ENCODE measurements around the gene C9orf85. TPM values are rescaled to one million over a fixed set of nuclear protein-coding genes. Genes with fewer than 3 reads are reported as not detected.

Gene C9orf85
- total and polyA plus RNA-seq, 9 of the 15 experiments (the other 6 are each of a cell fraction or from before 2014, with no cell fraction given): 6.7 to 17.6 (median 13.0) TPM

GRCh38 chr9:71968541-71969090 lies 57.2 kb downstream of the C9orf85 start (continued):
- 0 out of 3 replicates have a peak, but pooled peaks of 1 of the 2 experiments have one; percentile 40 for TF ChIP-seq CBX3 (IDR thresholded peaks at IDR 0.05; ENCODE audit: borderline replicate concordance in 1 of 2, low read length in 2 of 2)

- H3K9me1 ChIP-seq (ENCODE audit: control insufficient read depth, insufficient read depth, low read length): no peaks in the 10 kb centered on the region
- no peaks in the 10 kb centered on the region for H3K9me3 ChIP-seq (replicated peaks; ENCODE audit: control insufficient read depth, insufficient read depth, low read depth, low read length)
- H3K27me3 ChIP-seq (ENCODE audit: control insufficient read depth in 2 of 2, insufficient read depth in 2 of 2, low read length in 2 of 2): no peaks in the 10 kb centered on the region
- no peak overlapping the region for H3K9ac ChIP-seq (ENCODE audit: insufficient read depth in 1 of 2, low read depth in 2 of 2, low read length in 2 of 2)
- H3K4me1 ChIP-seq (replicated peaks in 1 of 2; ENCODE audit: control insufficient read depth in 2 of 2, insufficient read depth in 2 of 2, low read length in 2 of 2): no peaks in the 10 kb centered on the region
- no peak overlapping the region for H3K4me3 ChIP-seq
- DNase-seq (ENCODE audit: extremely low read depth in 1 of 4, low spot score in 3 of 4) (no peak), ATAC-seq (no peak), FAIRE-seq (no peak)
- ChIA-PET POLR2A (no interaction called here), CTCF (ENCODE audit: low intra/inter-chr PET ratio) (interaction anchor here (1.4 kb wide), 1 partner anchor 169 kb away, joined by 5 read pairs; no protein-coding TSS in a partner anchor)
- H2AFZ ChIP-seq (ENCODE audit: low read depth, low read length): no peak overlapping the region
- H4K20me1 ChIP-seq (replicated peaks; ENCODE audit: control insufficient read depth, insufficient read depth, low read length): no peaks in the 10 kb centered on the region
- intact Hi-C loops (cut with micrococcal nuclease): loop anchor here (2.0 to 5.0 kb wide), 2 partner anchors 51 to 169 kb away; no protein-coding TSS in a partner anchor
- in situ Hi-C loops (cut with MboI): no loop called here
- H3K36me3 ChIP-seq (ENCODE audit: control insufficient read depth, insufficient read depth, low read length): 0 out of 3 replicates have a peak, but pooled peaks cover 3% of the 10 kb centered on the region
- BruUV-seq (replicated peaks): no TSS peak
- no peak overlapping the region for H3K27ac ChIP-seq (ENCODE audit: extremely low read depth, low read depth, low read length)
- H3K4me2 ChIP-seq (ENCODE audit: insufficient read depth, low read length): no peak overlapping the region
- H3K79me2 ChIP-seq (ENCODE audit: control insufficient read depth, insufficient read depth, low read length): no peaks in the 10 kb centered on the region
- TF ChIP-seq, protein P1, sequence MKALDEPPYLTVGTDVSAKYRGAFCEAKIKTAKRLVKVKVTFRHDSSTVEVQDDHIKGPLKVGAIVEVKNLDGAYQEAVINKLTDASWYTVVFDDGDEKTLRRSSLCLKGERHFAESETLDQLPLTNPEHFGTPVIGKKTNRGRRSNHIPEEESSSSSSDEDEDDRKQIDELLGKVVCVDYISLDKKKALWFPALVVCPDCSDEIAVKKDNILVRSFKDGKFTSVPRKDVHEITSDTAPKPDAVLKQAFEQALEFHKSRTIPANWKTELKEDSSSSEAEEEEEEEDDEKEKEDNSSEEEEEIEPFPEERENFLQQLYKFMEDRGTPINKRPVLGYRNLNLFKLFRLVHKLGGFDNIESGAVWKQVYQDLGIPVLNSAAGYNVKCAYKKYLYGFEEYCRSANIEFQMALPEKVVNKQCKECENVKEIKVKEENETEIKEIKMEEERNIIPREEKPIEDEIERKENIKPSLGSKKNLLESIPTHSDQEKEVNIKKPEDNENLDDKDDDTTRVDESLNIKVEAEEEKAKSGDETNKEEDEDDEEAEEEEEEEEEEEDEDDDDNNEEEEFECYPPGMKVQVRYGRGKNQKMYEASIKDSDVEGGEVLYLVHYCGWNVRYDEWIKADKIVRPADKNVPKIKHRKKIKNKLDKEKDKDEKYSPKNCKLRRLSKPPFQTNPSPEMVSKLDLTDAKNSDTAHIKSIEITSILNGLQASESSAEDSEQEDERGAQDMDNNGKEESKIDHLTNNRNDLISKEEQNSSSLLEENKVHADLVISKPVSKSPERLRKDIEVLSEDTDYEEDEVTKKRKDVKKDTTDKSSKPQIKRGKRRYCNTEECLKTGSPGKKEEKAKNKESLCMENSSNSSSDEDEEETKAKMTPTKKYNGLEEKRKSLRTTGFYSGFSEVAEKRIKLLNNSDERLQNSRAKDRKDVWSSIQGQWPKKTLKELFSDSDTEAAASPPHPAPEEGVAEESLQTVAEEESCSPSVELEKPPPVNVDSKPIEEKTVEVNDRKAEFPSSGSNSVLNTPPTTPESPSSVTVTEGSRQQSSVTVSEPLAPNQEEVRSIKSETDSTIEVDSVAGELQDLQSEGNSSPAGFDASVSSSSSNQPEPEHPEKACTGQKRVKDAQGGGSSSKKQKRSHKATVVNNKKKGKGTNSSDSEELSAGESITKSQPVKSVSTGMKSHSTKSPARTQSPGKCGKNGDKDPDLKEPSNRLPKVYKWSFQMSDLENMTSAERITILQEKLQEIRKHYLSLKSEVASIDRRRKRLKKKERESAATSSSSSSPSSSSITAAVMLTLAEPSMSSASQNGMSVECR (CRISPR knock-in tag; IDR thresholded peaks at IDR 0.05): no peak
- TF ChIP-seq, protein P2, sequence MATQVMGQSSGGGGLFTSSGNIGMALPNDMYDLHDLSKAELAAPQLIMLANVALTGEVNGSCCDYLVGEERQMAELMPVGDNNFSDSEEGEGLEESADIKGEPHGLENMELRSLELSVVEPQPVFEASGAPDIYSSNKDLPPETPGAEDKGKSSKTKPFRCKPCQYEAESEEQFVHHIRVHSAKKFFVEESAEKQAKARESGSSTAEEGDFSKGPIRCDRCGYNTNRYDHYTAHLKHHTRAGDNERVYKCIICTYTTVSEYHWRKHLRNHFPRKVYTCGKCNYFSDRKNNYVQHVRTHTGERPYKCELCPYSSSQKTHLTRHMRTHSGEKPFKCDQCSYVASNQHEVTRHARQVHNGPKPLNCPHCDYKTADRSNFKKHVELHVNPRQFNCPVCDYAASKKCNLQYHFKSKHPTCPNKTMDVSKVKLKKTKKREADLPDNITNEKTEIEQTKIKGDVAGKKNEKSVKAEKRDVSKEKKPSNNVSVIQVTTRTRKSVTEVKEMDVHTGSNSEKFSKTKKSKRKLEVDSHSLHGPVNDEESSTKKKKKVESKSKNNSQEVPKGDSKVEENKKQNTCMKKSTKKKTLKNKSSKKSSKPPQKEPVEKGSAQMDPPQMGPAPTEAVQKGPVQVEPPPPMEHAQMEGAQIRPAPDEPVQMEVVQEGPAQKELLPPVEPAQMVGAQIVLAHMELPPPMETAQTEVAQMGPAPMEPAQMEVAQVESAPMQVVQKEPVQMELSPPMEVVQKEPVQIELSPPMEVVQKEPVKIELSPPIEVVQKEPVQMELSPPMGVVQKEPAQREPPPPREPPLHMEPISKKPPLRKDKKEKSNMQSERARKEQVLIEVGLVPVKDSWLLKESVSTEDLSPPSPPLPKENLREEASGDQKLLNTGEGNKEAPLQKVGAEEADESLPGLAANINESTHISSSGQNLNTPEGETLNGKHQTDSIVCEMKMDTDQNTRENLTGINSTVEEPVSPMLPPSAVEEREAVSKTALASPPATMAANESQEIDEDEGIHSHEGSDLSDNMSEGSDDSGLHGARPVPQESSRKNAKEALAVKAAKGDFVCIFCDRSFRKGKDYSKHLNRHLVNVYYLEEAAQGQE (IDR thresholded peaks at IDR 0.05; ENCODE audit: borderline replicate concordance): peak; percentile 18; the same call in 1 of the 2 replicates
- TF ChIP-seq, protein P2 (CRISPR knock-in tag; IDR thresholded peaks at IDR 0.05; ENCODE audit: low read depth): no peak
- no peak for TF ChIP-seq HIVEP1 (CRISPR knock-in tag; IDR thresholded peaks at IDR 0.05)
- TF ChIP-seq PRPF4 (IDR thresholded peaks at IDR 0.05; ENCODE audit: insufficient read depth, low read depth, low read length, poor library complexity, severe bottlenecking): no peak
- TF ChIP-seq RAD21 (CRISPR knock-in tag; conservative IDR thresholded peaks at IDR 0.05 in 1 of 2, IDR thresholded peaks at IDR 0.05 in 1 of 2): peak in 1 of 2 experiments; percentile 32; a peak in 2 of 4 replicates
Observed at GRCh38 chr9:71975833-71976232, 64.4 kb downstream of the C9orf85 start.
